Ecto neural progenitor cell (in vitro differentiated cells): ENCODE measurements around the gene STK10.

Experiments used
- DNase-seq: peaks from one replicate; pipeline ENCODE4 v3.0.0-alpha.2; 2018; ENCODE audit warnings: low spot score

The STK10 gene

GRCh38 chr5:172188893-172189692 is 1.1 kb upstream of the STK10 start:
- DNase-seq: peak; percentile 82

GRCh38 chr5:172187118-172188032 is 649 bp downstream of the STK10 start:
- DNase-seq: peak; percentile 71

- DNase-seq: no peak
Measured at GRCh38 chr5:172186114-172186695, 1.8 kb downstream of the STK10 start.

- no peak for DNase-seq
Measured at GRCh38 chr5:172185096-172185461, 2.9 kb downstream of the STK10 start.

GRCh38 chr5:172183881-172184280 is 4.1 kb downstream of the STK10 start:
- no peak for DNase-seq

GRCh38 chr5:172182291-172182690 is 5.7 kb downstream of the STK10 start:
- no peak for DNase-seq

GRCh38 chr5:172180936-172181335 is 7.1 kb downstream of the STK10 start:
- DNase-seq: no peak

GRCh38 chr5:172178991-172179989 is 8.7 kb downstream of the STK10 start:
- no peak for DNase-seq

- DNase-seq: no peak
Measured at GRCh38 chr5:172178301-172178987, 9.6 kb downstream of the STK10 start.

- DNase-seq: no peak
Measured at GRCh38 chr5:172177176-172177575, 10.8 kb downstream of the STK10 start.

- DNase-seq: no peak
Measured at GRCh38 chr5:172175263-172175719, 12.7 kb downstream of the STK10 start.

- DNase-seq: no peak
Measured at GRCh38 chr5:172173564-172174153, 14.4 kb downstream of the STK10 start.

GRCh38 chr5:172172912-172173563 is 15.0 kb downstream of the STK10 start:
- no peak for DNase-seq

GRCh38 chr5:172171118-172171517 is 16.9 kb downstream of the STK10 start:
- DNase-seq: no peak

GRCh38 chr5:172170251-172170701 is 17.7 kb downstream of the STK10 start:
- no peak for DNase-seq

GRCh38 chr5:172169216-172169615 is 18.8 kb downstream of the STK10 start:
- DNase-seq: no peak

GRCh38 chr5:172168311-172168710 is 19.7 kb downstream of the STK10 start:
- no peak for DNase-seq

GRCh38 chr5:172167895-172168294 is 20.1 kb downstream of the STK10 start:
- DNase-seq: no peak

GRCh38 chr5:172166030-172166826 is 21.8 kb downstream of the STK10 start:
- no peak for DNase-seq
